NCI-H446 treated with DMSO at 0.1 percent for 48 hours (cell line): Measurements from ENCODE around the gene MAD1L1.
A peak's percentile ranks its signal among the peaks of the same experiment; 100 is the strongest.
"Not testable (repeated sequence)": the region's sequence is repeated elsewhere in the genome, so short reads cannot be mapped to it uniquely, and the experiment has no call there.

Source experiments
- DNase-seq: peaks from one replicate; lab custom pipeline; 2025; lab: John Stamatoyannopoulos, UW

Gene MAD1L1

DNA sequence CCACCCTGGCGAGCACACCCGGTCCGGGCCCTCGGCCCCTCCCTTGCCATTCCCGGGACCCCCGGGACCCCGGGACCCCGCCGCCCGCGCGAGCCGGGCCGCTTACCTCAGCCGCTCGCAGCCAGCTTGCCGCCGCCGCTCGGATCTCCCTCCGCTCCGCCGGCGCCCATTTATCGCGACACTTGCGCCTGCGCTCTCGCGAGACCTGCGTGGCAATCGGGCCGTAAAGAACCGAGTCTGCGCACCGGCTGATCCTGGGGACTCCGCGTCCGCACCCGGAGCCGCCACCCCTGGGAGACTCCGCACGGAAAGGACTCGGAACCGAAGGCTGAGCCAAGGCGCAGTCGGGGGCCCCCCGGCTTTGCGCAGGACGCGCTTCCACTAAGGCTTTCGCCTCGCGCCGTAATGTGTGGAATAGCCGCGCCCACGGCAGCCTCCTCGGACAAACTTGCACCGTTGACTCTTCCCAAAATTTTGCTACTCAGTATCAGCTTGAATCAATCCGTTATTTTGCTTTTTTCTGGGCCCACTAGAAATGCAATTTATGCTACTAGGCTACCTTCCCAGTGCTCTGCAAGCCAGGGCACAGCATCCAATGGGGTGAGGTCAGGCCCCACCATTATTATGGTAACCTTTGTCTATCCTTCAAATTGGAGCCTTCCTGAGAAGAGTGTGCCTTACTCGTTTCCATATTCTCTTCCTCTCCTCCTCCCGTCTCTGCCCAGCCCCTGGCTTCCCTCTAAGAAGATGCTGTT lies at the start of gene MAD1L1:
MAD1L1 (minus strand) TSS at position 180 of the 755 bp plus-strand sequence. CDS start 2,812 bp downstream, outside the sequence.
- peak; percentile 57 for DNase-seq

GRCh38 chr7:2282185-2282751 lies 49.5 kb upstream of the MAD1L1 start:
- DNase-seq = no peak

DNA sequence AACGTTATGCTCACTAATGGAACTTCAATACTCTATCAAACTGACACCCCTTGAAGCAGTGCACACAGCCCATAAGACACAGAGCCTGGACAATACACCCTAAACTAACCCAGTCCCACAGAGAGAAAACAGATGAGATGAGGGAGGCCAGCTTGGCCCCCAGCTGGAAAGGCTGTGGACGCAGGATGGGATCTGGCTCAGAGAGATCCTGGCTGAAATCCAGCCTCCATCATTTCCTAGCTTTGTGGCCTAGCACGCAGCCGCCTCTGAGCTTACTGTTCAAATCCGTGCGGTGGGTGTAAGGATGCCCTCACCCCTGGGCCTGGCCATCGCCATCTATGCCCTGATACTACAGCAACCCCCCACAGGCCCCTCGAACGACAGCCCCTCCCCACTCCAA lies 48.8 kb upstream of the MAD1L1 start:
- DNase-seq = peak; percentile 43

GRCh38 chr7:2280424-2280823 lies 47.7 kb upstream of the MAD1L1 start:
- no peak for DNase-seq

GRCh38 chr7:2279896-2280295 lies 47.2 kb upstream of the MAD1L1 start:
- DNase-seq = peak; percentile 32

- DNase-seq = no peak
Observed at GRCh38 chr7:2278026-2278425, 45.3 kb upstream of the MAD1L1 start.

GRCh38 chr7:2276107-2276506 lies 43.4 kb upstream of the MAD1L1 start:
- DNase-seq = no peak

- no peak for DNase-seq
Observed at GRCh38 chr7:2275101-2275500, 42.4 kb upstream of the MAD1L1 start.

DNA sequence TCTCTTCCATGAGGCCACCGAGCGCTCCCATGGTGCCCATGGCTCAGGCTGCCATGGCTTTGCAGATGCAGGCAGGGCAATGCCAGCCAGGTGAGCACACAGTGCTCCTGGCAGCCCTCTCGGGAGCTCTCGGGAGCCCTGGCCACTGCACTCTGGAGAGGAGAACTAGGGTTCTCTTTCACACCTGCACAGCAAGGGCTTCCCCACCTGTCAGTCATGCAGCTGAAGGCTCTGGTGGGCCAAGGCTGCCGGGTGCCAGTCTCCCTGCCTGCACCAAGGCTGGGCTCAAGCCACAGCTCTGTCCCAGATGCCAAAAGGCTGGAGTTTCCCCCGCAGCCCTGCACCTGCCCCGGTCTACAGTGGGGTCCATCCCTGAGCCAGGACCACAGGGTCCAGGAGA lies 41.9 kb upstream of the MAD1L1 start:
- no peak for DNase-seq

DNA sequence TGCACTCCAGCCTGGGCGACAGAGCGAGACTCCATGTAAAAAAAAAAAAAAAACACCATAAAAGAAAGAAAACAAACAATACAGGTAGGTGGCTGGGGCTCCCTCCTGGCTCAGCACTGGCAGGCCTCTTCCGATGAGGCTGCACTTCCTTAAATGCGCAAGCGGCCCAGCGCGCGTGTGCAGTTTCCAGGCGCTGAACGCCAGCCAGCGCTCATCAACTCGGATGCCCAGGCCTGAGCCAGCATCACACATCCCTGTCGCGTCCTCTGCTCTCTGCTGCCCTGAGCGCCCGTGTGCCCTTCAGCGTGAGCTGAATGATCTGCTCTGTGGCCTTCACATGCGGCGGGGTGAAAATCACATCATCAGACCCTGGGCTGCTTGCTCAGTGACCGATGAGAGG lies 41.1 kb upstream of the MAD1L1 start:
- no peak for DNase-seq

DNA sequence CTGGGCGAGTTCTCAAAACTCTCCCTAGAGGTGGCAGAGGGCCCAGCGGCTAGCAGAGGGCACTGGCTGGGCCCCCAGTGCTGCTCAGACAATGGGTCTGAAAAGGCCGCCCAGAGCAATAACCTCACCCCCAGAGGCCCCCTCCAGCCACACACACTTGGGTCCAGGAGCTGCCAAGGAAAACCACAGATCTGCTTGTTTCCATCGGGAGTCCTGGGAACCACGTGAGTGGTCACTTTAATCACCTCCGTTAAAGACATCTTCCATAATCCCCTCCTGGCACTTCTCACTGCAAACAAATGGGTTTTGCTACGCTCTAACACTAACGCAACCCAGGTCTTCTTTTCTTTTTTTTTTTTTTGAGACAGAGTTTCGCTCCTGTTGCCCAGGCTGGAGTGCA lies 39.3 kb upstream of the MAD1L1 start:
- DNase-seq = no peak

DNA sequence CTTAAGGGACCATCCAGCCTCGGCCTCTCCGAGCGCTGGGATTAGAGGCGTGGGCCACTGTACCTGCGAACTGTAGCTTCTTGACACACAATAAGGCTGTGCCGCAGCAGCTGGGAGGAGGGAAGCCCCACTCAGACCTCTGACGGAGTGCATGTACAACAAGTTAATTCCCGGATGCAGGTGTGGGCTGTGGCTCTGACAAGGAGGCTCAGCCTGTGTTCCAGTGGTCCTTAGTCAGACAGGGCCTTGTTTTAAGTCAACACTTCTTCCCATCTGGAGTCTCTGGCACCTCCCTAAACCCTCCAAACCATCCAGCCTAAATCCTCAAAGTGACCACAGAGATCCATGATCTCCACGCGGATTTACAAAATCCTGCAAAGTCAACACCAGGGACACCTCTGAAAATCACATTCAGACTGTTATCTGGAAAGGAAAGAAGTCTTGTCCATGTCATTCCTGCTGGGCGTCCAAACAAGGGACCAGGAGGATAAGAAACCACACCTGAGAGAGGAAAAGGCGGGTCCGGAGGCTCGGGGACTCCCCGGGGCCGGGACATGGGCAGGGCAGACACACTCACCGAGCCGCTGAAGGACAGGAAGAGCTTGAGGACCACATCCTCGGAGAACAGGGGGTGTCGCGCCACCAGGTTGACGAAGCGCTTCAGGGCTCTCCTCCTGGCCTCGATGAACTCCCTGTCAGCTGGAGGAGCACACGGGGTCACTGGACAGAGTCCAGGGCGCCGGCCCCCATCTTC lies 38.7 kb upstream of the MAD1L1 start:
- no peak for DNase-seq

DNA sequence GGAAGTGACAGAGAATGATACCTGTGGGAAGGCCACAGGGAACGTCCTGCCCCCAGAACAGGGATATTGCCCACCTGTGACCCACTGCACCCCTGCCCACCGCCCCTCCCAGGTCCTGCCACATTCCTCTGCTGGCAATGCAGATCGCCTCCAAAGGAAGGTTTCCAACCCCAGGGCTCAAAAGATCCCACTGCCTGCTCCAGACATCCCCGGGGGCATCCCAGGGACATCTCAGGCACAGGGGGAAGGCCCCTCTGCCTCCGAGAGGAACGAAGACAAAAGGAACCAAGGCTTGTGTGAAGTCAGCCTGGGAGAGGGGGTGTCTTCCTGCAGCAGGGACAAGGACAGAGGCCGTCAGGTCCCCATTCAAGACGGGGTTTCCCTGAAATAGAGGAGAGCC lies 37.8 kb upstream of the MAD1L1 start:
- DNase-seq = no peak

- no peak for DNase-seq
Observed at GRCh38 chr7:2269991-2270460, 37.3 kb upstream of the MAD1L1 start.

- DNase-seq = not testable (repeated sequence)
Observed at GRCh38 chr7:2269089-2269990, 36.6 kb upstream of the MAD1L1 start.

DNA sequence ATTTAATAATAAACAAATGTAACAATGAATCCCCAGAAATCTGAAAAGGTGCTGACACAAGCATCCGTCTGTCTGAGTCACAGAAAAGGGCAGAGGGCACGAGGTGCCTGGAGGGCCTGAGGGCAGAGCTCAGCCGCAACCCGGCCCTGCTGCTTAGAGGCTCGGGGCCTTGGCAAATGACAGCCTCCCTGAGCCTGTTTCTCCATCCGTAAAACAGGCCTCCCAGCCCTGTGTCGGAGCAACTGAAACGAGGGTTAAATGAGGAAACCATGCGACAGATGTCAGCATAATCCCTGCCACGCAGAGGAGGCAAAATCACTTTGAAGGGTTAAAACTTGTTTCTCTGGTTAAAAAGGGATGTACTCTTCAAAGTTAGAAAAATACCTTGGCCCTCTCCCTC lies 34.2 kb upstream of the MAD1L1 start:
- no peak for DNase-seq

DNA sequence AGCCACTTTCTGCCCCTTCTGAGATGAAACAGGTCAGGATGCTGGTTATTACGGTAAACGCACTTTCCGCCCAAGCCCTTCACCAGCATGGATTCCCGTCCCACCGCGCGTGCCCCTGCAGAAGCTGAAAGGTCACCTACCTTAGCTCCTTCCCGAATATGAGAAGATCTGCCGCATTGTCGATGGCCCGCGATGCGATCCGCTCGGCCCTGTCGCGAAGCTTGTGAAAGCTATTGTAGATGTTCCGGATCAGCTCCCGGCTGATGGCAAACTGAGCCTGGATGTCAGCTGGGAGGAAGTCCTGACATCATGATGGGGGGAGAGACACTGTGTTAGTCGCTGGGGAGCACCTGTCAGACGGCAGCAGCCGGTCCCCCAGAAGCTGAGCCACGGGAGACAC lies 31.4 kb upstream of the MAD1L1 start:
- no peak for DNase-seq

- no peak for DNase-seq
Observed at GRCh38 chr7:2263176-2263575, 30.4 kb upstream of the MAD1L1 start.

GRCh38 chr7:2261611-2262010 lies 28.9 kb upstream of the MAD1L1 start:
- DNase-seq = no peak

- no peak for DNase-seq
Observed at GRCh38 chr7:2260820-2261219, 28.1 kb upstream of the MAD1L1 start.

GRCh38 chr7:2259480-2259879 lies 26.7 kb upstream of the MAD1L1 start:
- no peak for DNase-seq
